Stimulated activated naive B cell treated with anti-CD40 and anti-IgM and Interleukin-4, amounts not matched to agents 10 μg/mL and 1 μg/mL and 100 μg/mL, for 72 hours (primary cell): ENCODE results near the gene VWA5A.
"Not testable (repeated sequence)": the region's sequence is repeated elsewhere in the genome, so short reads cannot be mapped to it uniquely, and the experiment has no call there.

Experiments used
- ATAC-seq, 2 donors: fragments of 150-1000 bp; cut with Tn5 transposase; replicated peaks; 2 replicates each; pipeline ENCODE4 v1.10.0; 2021; ENCODE audit warnings: moderate library complexity in 1 of 2
- DNase-seq: peaks from one replicate; pipeline ENCODE4 v3.0.0; 2021
- H3K27ac Mint-ChIP-seq: one replicate; pipeline ENCODE4 v1.8.0; 2022; ENCODE audit warnings: mild to moderate bottlenecking, mixed read lengths
- H3K27me3 Mint-ChIP-seq, 2 donors: one replicate each; pipeline ENCODE4 v1.8.0; 2022; ENCODE audit warnings: mixed read lengths in 2 of 2
- H3K36me3 Mint-ChIP-seq, 2 donors: one replicate each; pipeline ENCODE4 v1.8.0; 2022; ENCODE audit warnings: mixed read lengths in 2 of 2, mild to moderate bottlenecking in 1 of 2
- H3K4me1 Mint-ChIP-seq, 2 donors: one replicate each; pipeline ENCODE4 v1.8.0; 2022; ENCODE audit warnings: mixed read lengths in 2 of 2, mild to moderate bottlenecking in 1 of 2
- H3K4me3 Mint-ChIP-seq, 2 donors: one replicate each; pipeline ENCODE4 v1.8.0; 2022; ENCODE audit warnings: mild to moderate bottlenecking in 2 of 2, mixed read lengths in 2 of 2, moderate library complexity in 1 of 2
- H3K9me3 Mint-ChIP-seq, 2 donors: one replicate each; pipeline ENCODE4 v1.8.0; 2022; ENCODE audit warnings: mixed read lengths in 2 of 2, mild to moderate bottlenecking in 1 of 2

VWA5A gene

GRCh38 chr11:124170315-124170714, 55.1 kb downstream of the VWA5A start:
- H3K36me3 Mint-ChIP-seq, H3K4me1 Mint-ChIP-seq, ATAC-seq, H3K9me3 Mint-ChIP-seq, H3K4me3 Mint-ChIP-seq, H3K27ac Mint-ChIP-seq, DNase-seq: not testable (repeated sequence)
- H3K27me3 Mint-ChIP-seq, result peaks cover 4 to 20% of the 10 kb centered on the region in 2 donors

GRCh38 chr11:124170801-124171586, 55.7 kb downstream of the VWA5A start:
- Mint-ChIP-seq H3K36me3 (no peaks in the 10 kb centered on the region), H3K27me3 (peaks cover 4 to 15% of the 10 kb centered on the region in 2 donors), H3K9me3 (peaks cover 0 to 6% of the 10 kb centered on the region in 2 donors), H3K4me1 (no peaks in the 10 kb centered on the region), H3K27ac (no peak overlapping the region), H3K4me3 (no peak overlapping the region)
- ATAC-seq (no peak), DNase-seq (no peak)

- Mint-ChIP-seq H3K4me1 (no peaks in the 10 kb centered on the region), H3K36me3 (no peaks in the 10 kb centered on the region), H3K27ac (no peak overlapping the region), H3K9me3 (peaks cover 0 to 6% of the 10 kb centered on the region in 2 donors), H3K27me3 (peaks cover 4 to 7% of the 10 kb centered on the region in 2 donors), H3K4me3 (no peak overlapping the region)
- DNase-seq (no peak), ATAC-seq (no peak)
These were observed 56.9 kb downstream of the VWA5A start for GRCh38 chr11:124172101-124172500.

- H3K36me3 Mint-ChIP-seq, result no peaks in the 10 kb centered on the region
- no peak for ATAC-seq
- DNase-seq, result no peak
- peaks cover 3 to 4% of the 10 kb centered on the region in 2 donors for H3K27me3 Mint-ChIP-seq
- H3K4me1 Mint-ChIP-seq, result no peaks in the 10 kb centered on the region
- no peak overlapping the region for H3K4me3 Mint-ChIP-seq
- H3K9me3 Mint-ChIP-seq, result peaks cover 0 to 6% of the 10 kb centered on the region in 2 donors
- H3K27ac Mint-ChIP-seq, result no peak overlapping the region
These were observed 57.3 kb downstream of the VWA5A start for GRCh38 chr11:124172599-124172998.

DNA sequence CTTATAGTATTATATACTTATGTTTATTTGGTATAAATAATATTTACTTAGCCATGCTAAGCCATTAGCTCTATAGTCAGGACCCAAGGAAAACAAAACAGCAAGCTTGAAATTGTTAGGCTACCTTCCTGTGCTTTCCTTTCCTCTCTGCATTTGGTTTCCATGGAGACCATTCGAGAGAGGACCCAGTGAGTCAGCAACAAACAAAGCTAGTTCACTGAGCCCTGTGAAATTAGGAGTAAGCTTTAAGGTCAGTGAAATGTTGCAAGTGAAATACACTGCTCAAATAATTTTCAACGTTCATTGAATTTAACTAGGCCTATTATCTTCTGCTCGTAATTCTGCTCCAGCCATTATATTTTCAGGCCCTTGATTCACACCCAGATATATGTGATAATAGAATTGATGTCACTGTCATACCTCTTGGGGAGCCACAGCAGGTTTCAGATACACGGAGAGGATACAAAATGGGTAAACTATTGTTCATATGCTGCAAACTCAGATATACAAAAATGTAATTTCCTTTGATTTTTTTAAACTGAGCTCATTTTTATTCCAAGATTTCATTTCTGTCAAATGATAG, 58.8 kb downstream of the VWA5A start:
- Mint-ChIP-seq H3K9me3 (peaks cover 0 to 6% of the 10 kb centered on the region in 2 donors), H3K4me3 (no peak overlapping the region), H3K36me3 (no peaks in the 10 kb centered on the region), H3K27me3 (peaks cover 0 to 4% of the 10 kb centered on the region in 2 donors), H3K27ac (no peak overlapping the region), H3K4me1 (no peaks in the 10 kb centered on the region)
- ATAC-seq (no peak), DNase-seq (no peak)

- no peak for DNase-seq
- Mint-ChIP-seq H3K27ac (no peak overlapping the region), H3K4me3 (no peak overlapping the region), H3K36me3 (no peaks in the 10 kb centered on the region), H3K4me1 (no peaks in the 10 kb centered on the region), H3K27me3 (no peaks in the 10 kb centered on the region), H3K9me3 (no peaks in the 10 kb centered on the region)
- peak; percentile 65 to 82 for ATAC-seq
These were observed 61.9 kb downstream of the VWA5A start for GRCh38 chr11:124176925-124177715.

DNA sequence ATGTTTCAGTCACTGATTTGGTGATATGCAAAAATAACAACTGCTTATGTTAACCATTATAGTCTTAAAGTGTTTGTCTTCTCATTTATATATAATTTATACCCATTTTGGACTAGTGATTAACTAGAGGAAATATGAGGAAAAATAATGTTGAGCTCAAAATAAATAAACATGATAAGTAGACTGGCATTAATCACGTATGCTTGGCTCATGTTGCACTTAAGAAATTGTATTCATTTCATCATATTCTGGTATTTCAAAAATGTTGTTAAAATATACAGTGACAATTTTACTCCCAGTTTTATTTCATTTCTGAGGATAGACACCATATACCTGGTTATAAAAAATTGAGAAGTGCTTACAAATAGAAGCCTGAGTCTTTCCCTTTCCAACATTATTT, 64.1 kb downstream of the VWA5A start:
- no peaks in the 10 kb centered on the region for H3K9me3 Mint-ChIP-seq
- H3K4me1 Mint-ChIP-seq, result no peaks in the 10 kb centered on the region
- ATAC-seq, result no peak
- H3K27me3 Mint-ChIP-seq, result peaks cover 4 to 8% of the 10 kb centered on the region in 2 donors
- H3K36me3 Mint-ChIP-seq, result no peaks in the 10 kb centered on the region
- DNase-seq, result no peak
- no peak overlapping the region for H3K4me3 Mint-ChIP-seq
- H3K27ac Mint-ChIP-seq, result no peak overlapping the region

GRCh38 chr11:124183068-124183467, 67.8 kb downstream of the VWA5A start, which contains the start of gene OR10D3:
Gene OR10D3, plus strand, starts transcription at chr11:124183345. Its CDS starts 1,925 bp downstream, at chr11:124185270.
- no peaks in the 10 kb centered on the region for H3K36me3 Mint-ChIP-seq
- peaks cover 13 to 17% of the 10 kb centered on the region in 2 donors for H3K27me3 Mint-ChIP-seq
- H3K4me1 Mint-ChIP-seq, result no peaks in the 10 kb centered on the region
- DNase-seq (no peak), ATAC-seq (no peak)
- H3K9me3 Mint-ChIP-seq, result no peaks in the 10 kb centered on the region
- H3K27ac Mint-ChIP-seq, result no peak within 1 kb of the TSS
- no peak within 1 kb of the TSS for H3K4me3 Mint-ChIP-seq

DNA sequence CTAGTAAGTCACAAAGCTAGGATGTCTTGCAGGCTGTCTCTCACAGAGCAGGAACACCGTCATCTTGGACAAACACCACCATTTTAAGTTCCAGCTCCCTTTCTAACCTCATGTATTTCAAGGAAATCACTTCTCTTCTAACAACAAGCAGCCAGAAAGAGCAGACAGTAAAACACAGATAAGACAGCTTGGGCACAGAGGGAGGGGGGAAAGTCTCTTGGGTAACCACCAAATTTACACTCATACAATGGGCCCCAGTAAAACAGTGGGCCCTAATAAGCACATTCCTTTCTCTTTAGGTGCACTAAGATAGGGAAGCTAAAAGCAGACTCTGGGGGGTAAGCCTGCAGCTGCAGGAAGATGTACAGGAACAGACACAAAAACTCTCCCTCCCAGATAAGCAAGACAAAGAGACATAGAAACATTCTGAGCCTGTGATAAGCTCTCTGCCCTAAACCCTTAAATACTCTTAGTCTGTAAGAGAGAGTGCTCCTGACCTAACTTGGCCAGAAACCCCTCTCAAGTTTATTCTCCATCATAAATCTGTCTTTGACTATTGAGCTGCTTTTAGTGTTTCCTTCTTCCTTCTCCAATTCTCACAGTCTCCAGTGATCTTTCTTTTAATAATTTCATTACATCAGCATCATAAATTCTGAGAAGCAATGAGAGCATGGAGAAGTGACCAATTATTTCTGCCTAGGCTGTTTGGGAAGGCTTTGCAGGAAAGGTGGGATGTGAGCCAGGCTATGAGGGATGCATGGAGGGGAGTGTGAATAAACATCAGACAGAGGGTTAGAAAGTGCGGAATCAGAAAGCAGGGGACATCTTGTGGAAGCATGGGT, 75.3 kb downstream of the VWA5A start:
- Mint-ChIP-seq H3K27ac (no peak overlapping the region), H3K4me3 (no peak overlapping the region), H3K27me3 (peaks cover 5 to 13% of the 10 kb centered on the region in 2 donors), H3K36me3 (no peaks in the 10 kb centered on the region), H3K4me1 (peaks cover 0 to 4% of the 10 kb centered on the region in 2 donors), H3K9me3 (peaks cover 0 to 2% of the 10 kb centered on the region in 2 donors)
- DNase-seq (no peak), ATAC-seq (no peak)

DNA sequence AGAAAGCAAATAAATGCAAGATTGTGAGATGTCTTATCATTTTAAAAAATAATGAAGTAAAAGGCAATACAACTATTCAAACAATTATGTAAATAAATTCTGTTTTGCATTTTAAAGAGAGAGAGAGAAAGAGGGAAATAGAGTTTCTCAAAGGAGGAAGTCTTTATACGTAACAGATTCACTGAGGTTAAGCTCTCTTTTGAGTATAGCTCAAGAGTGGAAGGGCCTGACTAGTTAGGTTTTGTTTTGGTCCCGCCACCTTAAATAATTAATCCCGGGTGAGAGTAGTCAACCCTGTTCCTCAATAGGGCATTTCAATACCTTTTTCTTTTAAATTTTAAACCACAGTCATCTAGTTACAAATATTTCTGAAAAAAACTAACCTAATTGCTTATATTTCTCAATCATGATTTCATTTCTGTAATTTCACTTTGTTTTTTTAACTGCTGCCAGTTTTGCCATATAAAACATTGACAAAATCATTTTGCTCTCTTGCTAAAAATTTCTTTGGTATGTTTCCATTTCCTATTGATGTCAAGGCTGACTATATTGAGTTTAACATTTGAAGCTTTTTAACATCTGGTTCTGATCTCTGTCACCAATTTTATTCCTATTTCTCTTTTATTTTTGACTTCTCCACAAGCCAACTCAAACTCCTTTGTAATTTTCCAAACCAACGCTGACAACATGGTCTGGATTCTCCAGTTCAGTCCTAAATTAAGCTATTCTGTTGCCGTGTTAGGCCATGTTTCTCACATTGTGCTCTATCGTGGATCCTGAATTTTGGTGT, 78.2 kb downstream of the VWA5A start:
- H3K9me3 Mint-ChIP-seq, result peaks cover 0 to 2% of the 10 kb centered on the region in 2 donors
- ATAC-seq (peak; percentile 36 to 58), DNase-seq (no peak)
- H3K4me1 Mint-ChIP-seq, result peaks cover 0 to 4% of the 10 kb centered on the region in 2 donors
- H3K27ac Mint-ChIP-seq, result no peak overlapping the region
- peaks cover 0 to 11% of the 10 kb centered on the region in 2 donors for H3K27me3 Mint-ChIP-seq
- no peak overlapping the region for H3K4me3 Mint-ChIP-seq
- H3K36me3 Mint-ChIP-seq, result no peaks in the 10 kb centered on the region

DNA sequence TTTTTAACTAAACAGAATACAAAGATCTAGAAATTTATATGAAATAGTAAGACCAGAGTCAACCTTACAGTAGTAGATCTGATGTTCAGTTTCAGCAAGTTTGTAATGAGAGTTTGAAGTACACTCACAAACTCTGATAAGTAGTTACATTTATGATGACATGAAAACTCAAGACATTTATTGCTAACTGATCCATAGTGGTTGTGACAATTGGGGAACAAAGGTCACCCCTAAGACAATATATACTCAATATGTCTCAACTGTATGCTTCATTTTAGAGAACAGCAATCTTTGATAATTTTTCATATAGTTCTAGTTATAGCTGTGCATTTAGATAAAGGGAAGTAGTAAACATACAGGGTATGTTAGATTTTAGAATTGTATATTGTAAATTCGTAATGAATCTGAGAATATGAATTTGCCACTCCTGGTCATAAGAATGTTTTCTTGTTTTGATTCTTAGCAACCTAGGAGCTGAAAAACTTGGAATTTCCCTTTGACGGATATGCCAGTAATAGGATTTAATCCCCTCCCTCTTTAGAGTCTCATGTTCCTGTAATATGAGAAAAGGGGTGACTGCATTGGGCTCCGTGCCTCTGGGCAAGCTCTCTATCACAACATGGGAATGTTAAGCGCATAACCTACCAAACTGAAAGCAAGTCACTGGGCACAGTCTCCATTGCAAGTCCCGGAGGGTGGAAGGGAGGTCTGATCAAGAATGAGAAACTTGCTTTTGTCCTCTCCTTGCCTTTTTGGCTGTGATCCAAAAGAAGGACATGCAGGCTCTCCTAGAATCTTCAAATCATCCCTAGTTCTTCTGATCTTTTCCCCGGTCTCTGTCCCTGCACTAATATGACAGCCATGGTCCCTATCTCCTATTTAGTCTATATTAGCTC, 79.3 kb downstream of the VWA5A start:
- Mint-ChIP-seq H3K27me3 (peaks cover 4 to 16% of the 10 kb centered on the region in 2 donors), H3K4me1 (peaks cover 0 to 4% of the 10 kb centered on the region in 2 donors), H3K4me3 (no peak overlapping the region), H3K27ac (no peak overlapping the region), H3K9me3 (peaks cover 0 to 2% of the 10 kb centered on the region in 2 donors), H3K36me3 (no peaks in the 10 kb centered on the region)
- ATAC-seq (no peak), DNase-seq (no peak)

DNA sequence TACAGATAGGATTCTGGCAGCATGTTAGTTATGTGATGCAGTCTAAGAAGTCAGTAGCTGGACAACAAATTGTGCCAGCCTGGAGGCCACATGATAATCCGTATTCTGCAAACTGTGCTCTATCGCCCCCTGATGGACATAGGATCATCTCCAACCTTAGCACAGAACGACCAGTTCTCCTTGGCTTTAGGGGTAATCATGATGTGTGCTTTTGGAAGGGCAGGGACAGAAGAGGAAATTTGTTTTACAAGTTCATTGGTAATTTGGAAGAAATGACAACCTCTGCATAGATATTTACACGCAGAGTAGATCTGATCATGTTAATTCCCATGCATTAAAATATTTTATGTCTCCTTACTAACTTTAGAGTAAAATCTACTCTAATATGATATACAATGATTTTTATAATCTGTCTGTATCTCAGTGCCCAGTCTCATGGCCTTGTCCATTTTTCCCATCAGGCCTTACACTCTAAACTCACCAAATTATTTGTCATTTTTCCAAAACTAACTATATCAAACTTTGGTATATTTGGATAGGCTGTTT, 80.0 kb downstream of the VWA5A start:
- H3K4me3 Mint-ChIP-seq, result no peak overlapping the region
- no peak overlapping the region for H3K27ac Mint-ChIP-seq
- DNase-seq (peak; percentile 6), ATAC-seq (peak; percentile 85 to 86)
- H3K36me3 Mint-ChIP-seq, result no peaks in the 10 kb centered on the region
- peaks cover 4 to 16% of the 10 kb centered on the region in 2 donors for H3K27me3 Mint-ChIP-seq
- peaks cover 0 to 2% of the 10 kb centered on the region in 2 donors for H3K9me3 Mint-ChIP-seq
- peaks cover 0 to 4% of the 10 kb centered on the region in 2 donors for H3K4me1 Mint-ChIP-seq
